ENCODE results near the gene TMED4.

TMED4 gene

GRCh38 chr7:44581879-44582603 lies at the start of gene TMED4:
Gene TMED4, minus strand, starts transcription at chr7:44582231. Its CDS starts 25 bp downstream, at chr7:44582206.
- peak; percentile 99 for DNase-seq

- no peak for DNase-seq
Observed at GRCh38 chr7:44631458-44632115, 49.6 kb upstream of the TMED4 start.

GRCh38 chr7:44630792-44631457 lies 48.9 kb upstream of the TMED4 start:
- DNase-seq, result no peak

DNA sequence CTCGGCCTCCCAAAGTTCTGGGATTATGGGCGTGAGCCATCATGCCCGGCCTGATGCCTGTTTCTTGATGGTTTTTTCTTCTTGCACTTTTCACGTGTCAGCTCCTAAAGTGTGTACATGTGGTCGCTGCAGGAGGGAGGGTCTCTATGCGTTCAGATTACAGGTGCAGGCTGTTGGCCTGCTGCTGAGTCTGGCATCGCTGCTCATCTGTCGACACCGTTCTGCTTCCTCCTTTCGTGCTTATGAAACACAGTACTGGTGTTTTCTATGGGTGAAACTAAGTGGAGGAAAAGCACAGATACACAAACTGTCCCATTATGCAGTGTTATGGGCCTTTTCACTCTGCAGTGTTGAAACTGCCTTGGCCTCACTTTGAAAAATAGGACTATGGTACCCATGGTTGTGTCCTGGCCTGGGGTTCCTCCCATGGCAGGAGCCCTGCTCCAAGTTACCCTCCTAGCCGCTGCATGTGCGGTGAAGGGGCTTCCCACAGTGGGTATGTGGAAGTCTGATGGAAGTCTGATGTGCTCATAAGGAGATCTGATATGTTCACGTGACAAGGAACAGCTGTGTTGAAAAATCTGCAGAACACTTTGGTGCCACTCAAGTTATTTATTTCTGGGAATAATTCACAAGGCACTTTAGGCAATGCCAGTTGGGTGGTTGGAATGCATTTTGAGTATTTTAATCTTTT lies 47.9 kb upstream of the TMED4 start:
- DNase-seq, result no peak

DNA sequence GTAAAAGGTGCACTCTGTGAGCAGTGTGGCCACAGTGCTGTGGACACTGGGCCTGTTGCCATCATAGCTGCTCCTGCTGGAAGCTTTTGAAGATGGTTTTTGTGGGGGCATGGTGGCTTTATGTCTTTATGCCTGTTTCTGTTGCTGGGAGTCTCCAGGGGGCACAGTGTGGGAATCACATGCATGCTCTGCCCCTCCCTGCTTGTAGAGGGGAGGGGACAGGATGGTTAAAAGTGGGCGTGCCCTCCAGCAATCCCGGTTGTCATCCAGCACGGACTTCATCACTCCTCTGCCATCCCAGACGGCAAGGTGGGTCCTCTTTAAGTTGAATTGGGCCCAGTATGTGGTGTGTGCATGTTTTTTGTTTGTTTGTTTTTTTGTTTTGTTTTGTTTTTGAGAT lies 44.6 kb upstream of the TMED4 start:
- no peak for DNase-seq

- DNase-seq, result no peak
Observed at GRCh38 chr7:44625526-44626471, 43.8 kb upstream of the TMED4 start.

DNA sequence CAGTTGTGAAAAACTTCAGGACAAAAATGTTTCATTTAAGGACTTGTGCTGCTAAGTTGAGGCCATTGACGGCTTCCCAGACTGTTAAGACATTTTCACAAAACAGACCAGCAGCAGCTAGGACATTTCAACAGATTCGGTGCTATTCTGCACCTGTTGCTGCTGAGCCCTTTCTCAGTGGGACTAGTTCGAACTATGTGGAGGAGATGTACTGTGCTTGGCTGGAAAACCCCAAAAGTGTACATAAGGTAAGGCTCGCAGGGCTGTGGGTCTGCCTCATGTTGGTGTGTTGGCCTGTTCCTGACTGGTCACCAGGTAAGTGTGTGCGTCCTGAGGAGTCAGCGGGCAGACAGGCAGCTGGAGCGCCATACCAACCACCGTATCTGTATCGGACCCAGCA lies 42.3 kb upstream of the TMED4 start:
- DNase-seq, result no peak

DNA sequence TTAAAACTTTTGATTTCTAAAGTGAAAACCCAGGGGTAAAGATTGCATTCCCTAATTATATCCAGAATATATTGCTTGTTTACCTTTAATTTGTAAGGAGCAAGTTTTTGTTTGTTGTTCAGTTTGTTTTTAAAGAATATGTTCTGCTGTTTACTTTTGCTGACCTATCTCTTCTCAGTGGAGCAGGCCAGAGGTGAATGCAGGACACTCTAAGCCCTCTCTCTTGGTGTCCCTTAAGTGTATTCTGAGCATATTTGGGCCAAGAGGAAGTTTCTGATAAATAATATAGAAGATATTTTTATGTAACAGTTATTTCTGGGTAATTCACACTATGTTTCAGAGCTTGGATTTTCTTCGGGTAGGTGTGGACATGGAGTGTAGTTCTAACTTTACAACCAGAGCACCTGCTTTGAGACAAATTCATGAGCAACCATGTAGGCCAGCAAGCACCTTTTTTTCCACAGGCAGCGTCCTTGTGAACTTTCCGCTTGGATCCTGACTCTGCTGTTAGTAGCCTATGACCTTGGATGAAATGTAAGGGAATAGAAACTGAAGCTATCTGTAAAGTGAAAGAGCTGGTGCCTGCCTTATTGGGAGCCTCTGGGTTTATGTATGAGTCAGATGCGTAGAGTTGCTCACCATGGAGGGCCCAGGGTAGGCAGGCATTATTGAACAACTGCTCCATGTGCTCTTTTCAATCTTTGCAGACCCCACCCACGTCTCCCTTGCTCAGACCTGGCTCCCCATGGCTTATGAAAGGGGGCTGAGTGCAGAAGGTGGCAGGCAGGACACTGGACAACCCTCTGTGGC lies 40.5 kb upstream of the TMED4 start:
- no peak for DNase-seq

DNA sequence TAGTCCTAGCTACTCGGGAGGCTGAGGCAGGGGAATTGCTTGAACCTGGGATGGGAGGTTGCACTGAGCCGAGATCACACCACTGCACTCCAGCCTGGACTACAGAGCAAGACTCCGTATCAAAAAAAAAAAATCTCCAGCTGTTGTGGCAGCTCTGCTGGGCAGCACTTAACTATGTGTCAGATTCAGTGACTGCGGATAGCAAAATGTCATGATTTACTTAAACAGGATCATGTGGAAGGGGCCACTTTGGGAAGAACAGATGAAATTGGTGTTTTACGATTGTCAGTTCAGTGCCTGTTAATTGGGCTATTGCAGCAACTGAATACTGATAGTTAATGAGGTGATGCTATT lies 39.7 kb upstream of the TMED4 start:
- no peak for DNase-seq

- no peak for DNase-seq
Observed at GRCh38 chr7:44621034-44621749, 39.2 kb upstream of the TMED4 start.

DNA sequence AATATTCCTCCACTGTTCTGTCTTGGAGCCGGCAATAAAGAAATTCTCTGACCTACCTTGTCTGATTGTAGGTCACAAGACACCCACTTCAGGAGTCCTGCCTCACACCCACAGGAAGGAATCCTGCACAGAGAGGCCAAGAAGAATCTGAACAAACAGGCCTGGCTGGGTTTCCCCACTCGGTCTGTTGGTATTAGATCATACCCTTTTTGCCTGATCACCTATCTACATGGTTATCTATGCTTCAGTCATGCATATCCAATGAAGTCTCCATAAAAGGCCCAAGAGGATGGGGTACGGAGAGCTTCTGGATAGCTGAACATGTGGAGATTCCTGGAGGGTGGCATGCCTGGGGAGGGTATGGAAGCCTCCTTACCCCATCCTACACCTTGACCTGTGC lies 36.7 kb upstream of the TMED4 start:
- DNase-seq, result no peak

DNA sequence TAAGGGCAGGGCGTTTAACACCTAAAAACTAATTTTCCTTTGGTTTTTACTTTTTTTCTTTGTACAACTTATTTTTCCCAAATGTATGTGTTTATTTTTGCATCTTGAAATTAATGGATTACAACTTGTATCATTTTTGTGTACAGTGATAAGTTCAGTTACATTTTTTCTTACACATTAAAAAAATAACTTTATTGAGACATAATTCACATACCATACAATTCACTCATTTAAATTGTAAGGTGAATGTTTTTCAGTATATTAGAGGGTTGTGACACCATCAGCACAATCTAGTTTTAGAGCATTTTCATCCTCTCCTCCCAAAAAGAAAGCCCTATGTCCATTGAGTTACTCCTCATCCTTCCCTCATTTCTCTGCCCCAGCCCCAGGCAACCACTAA lies 36.0 kb upstream of the TMED4 start:
- no peak for DNase-seq

- DNase-seq, result no peak
Observed at GRCh38 chr7:44617225-44617890, 35.3 kb upstream of the TMED4 start.

DNA sequence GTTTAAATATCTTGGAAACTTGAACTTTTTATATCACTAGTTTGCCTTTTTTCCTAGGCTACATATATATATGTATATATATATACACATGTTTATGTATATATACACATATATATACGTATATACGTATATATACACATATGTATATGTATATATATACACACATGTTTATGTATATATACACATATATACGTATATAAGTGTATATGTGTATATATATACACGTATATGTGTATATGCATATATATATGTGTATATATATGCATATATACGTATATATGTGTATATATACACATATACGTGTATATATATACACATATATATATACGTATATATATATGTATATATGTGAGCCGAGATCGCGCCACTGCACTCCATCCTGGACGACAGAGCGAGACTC lies 34.5 kb upstream of the TMED4 start:
- no peak for DNase-seq

GRCh38 chr7:44615793-44616192 lies 33.8 kb upstream of the TMED4 start:
- no peak for DNase-seq

DNA sequence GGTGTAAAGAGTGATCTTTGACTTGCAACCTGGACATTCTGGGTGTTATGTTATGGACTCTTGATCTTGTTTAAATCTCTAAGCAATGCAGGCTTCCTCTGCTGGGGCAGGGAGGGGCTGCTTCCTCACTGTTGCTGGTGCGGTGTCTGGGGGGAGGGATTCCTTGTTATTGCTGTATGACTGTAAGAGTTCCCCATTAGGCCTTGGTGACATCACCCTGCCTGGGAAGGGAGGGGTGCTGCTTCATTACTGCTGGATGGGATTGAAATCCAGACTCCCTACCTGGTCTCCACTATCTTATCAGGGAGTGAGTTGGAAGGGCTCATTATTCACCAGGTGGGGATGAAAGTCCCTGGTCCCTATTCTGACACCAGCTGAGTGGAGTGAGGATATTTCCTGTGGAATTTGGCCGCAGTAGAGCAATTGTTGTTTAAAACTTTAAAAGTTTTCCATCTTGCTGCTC lies 33.1 kb upstream of the TMED4 start:
- DNase-seq, result no peak

DNA sequence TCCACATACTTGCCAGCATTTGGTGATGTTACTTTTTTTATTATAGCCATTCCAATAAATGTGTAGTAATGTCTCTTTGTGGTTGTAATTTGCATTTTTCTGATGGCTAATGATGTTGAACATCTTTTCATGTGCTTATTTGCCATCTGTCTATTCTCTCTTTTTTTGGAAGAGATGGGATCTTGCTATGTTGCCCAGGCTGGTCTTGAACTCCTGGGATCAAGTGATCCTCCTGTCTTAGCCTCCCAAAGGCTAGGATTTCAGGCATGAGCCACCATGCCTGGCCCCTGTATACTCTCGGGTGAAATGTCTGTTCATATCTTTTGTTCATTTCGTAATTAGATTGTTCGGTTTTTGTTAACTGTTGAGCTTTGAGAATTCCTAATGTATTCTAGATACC lies 27.8 kb upstream of the TMED4 start:
- no peak for DNase-seq

- DNase-seq, result no peak
Observed at GRCh38 chr7:44608916-44609648, 27.1 kb upstream of the TMED4 start.

All from NCI-H1694 treated with DMSO at 0.1 percent for 48 hours (cell line).